Measurements from ENCODE around the gene OR1N2.

- no peak for TF ChIP-seq CTCF (IDR thresholded peaks at IDR 0.05)
- no peak for TF ChIP-seq POLR2A (IDR thresholded peaks at IDR 0.05)
- no peak for TF ChIP-seq POLR2AphosphoS5 (IDR thresholded peaks at IDR 0.05)
- no peak for TF ChIP-seq EP300 (IDR thresholded peaks at IDR 0.05; ENCODE audit: low read depth)
These were observed 9.3 kb downstream of the OR1N2 start for GRCh38 chr9:122562134-122562760.

All from transverse colon (tissue), 4 donors.